GM20431 (cell line): ENCODE measurements around the gene ARHGEF26.

Experiments
- in situ Hi-C: fragments of 300-500 bp; cut with MseI, MboI; formaldehyde crosslinking; loops from one replicate; pipeline ENCODE4 v1.15.0; 2020; ENCODE audit warnings: low sequenced_read_pairs; ENCODE audit not compliant: unreplicated experiment

ARHGEF26 gene

GRCh38 chr3:154144825-154145465, 23.8 kb downstream of the ARHGEF26 start:
- in situ Hi-C loops = no loop called here

GRCh38 chr3:154148541-154148940, 27.4 kb downstream of the ARHGEF26 start:
- in situ Hi-C loops = no loop called here

- in situ Hi-C loops = no loop called here
Observed at GRCh38 chr3:154149286-154149685, 28.1 kb downstream of the ARHGEF26 start.

GRCh38 chr3:154151969-154152368, 30.8 kb downstream of the ARHGEF26 start:
- in situ Hi-C loops = no loop called here

- in situ Hi-C loops = no loop called here
Observed at GRCh38 chr3:154152741-154153140, 31.6 kb downstream of the ARHGEF26 start.

- in situ Hi-C loops = no loop called here
Observed at GRCh38 chr3:154156530-154156929, 35.3 kb downstream of the ARHGEF26 start.

GRCh38 chr3:154161806-154162205, 40.6 kb downstream of the ARHGEF26 start:
- in situ Hi-C loops = no loop called here

GRCh38 chr3:154164387-154164786, 43.2 kb downstream of the ARHGEF26 start:
- in situ Hi-C loops = no loop called here

- in situ Hi-C loops = no loop called here
Observed at GRCh38 chr3:154168998-154169795, 48.0 kb downstream of the ARHGEF26 start.

GRCh38 chr3:154169796-154170110, 48.6 kb downstream of the ARHGEF26 start:
- in situ Hi-C loops = no loop called here

GRCh38 chr3:154170300-154170699, 49.1 kb downstream of the ARHGEF26 start:
- in situ Hi-C loops = no loop called here

GRCh38 chr3:154175041-154175440, 53.9 kb downstream of the ARHGEF26 start:
- in situ Hi-C loops = loop anchor here (25.0 kb wide), 1 partner anchor 88 kb away; no protein-coding TSS in a partner anchor

- in situ Hi-C loops = loop anchor here (25.0 kb wide), 1 partner anchor 89 kb away; no protein-coding TSS in a partner anchor
Observed at GRCh38 chr3:154176036-154176435, 54.8 kb downstream of the ARHGEF26 start.

- in situ Hi-C loops = loop anchor here (25.0 kb wide), 1 partner anchor 90 kb away; no protein-coding TSS in a partner anchor
Observed at GRCh38 chr3:154177406-154177805, 56.2 kb downstream of the ARHGEF26 start.

- in situ Hi-C loops = loop anchor here (25.0 kb wide), 1 partner anchor 91 kb away; no protein-coding TSS in a partner anchor
Observed at GRCh38 chr3:154178172-154178571, 57.0 kb downstream of the ARHGEF26 start.

GRCh38 chr3:154180836-154181691, 59.9 kb downstream of the ARHGEF26 start:
- in situ Hi-C loops = loop anchor here (25.0 kb wide), 1 partner anchor 94 kb away; no protein-coding TSS in a partner anchor

GRCh38 chr3:154182322-154182922, 61.2 kb downstream of the ARHGEF26 start:
- in situ Hi-C loops = loop anchor here (25.0 kb wide), 1 partner anchor 95 kb away; no protein-coding TSS in a partner anchor

GRCh38 chr3:154182975-154183374, 61.8 kb downstream of the ARHGEF26 start:
- in situ Hi-C loops = loop anchor here (25.0 kb wide), 1 partner anchor 96 kb away; no protein-coding TSS in a partner anchor

- in situ Hi-C loops = loop anchor here (25.0 kb wide), 1 partner anchor 97 kb away; no protein-coding TSS in a partner anchor
Observed at GRCh38 chr3:154184582-154184981, 63.4 kb downstream of the ARHGEF26 start.

- in situ Hi-C loops = loop anchor here (25.0 kb wide), 1 partner anchor 101 kb away; no protein-coding TSS in a partner anchor
Observed at GRCh38 chr3:154188437-154188836, 67.2 kb downstream of the ARHGEF26 start.
